Measurements from ENCODE around the gene CREBBP. TPM values are rescaled to one million over a fixed set of nuclear protein-coding genes. Genes with fewer than 3 reads are reported as not detected.

The CREBBP gene
- total and polyA plus RNA-seq, 2 donors (not counting 1 experiment from before 2014, with no cell fraction given): 6.1 to 22.6 TPM

DNA sequence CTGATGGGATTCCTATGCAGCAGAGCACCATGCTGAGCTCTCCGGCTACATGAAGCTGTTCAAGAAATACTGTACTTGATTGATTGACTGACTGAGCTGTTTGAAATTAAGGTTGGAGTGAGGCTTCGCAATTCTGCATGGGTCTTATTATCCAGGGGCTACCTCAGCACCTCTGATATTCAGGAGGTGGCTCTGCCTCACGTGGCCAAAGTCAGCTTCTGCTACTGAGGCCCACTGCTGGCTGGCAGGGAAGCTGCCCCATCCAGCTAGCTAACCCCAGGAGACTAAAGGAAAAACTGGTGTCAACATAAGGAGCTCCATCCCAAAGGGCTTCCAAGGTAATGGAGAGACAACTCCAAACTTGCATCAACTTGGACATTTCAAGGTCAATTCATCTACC, 97.0 kb downstream of the CREBBP start:
- H2AFZ ChIP-seq (ENCODE audit: low read length): no peak overlapping the region
- H3K4me1 ChIP-seq (ENCODE audit: control insufficient read depth, extremely low read depth, insufficient read depth, low read length): no peaks in the 10 kb centered on the region
- H3K9me3 ChIP-seq (ENCODE audit: control insufficient read depth, insufficient read depth, low read depth, low read length): no peaks in the 10 kb centered on the region
- H3K4me3 ChIP-seq (replicated peaks in 1 of 4; ENCODE audit: control extremely low read depth in 1 of 4, insufficient read depth in 1 of 4, low read depth in 3 of 4, low read length in 4 of 4): no peak overlapping the region
- DNase-seq (ENCODE audit: low read depth in 2 of 2): no peak
- no peak overlapping the region for H3K27ac ChIP-seq (ENCODE audit: insufficient read depth, low read length)
- TF ChIP-seq, protein P1, sequence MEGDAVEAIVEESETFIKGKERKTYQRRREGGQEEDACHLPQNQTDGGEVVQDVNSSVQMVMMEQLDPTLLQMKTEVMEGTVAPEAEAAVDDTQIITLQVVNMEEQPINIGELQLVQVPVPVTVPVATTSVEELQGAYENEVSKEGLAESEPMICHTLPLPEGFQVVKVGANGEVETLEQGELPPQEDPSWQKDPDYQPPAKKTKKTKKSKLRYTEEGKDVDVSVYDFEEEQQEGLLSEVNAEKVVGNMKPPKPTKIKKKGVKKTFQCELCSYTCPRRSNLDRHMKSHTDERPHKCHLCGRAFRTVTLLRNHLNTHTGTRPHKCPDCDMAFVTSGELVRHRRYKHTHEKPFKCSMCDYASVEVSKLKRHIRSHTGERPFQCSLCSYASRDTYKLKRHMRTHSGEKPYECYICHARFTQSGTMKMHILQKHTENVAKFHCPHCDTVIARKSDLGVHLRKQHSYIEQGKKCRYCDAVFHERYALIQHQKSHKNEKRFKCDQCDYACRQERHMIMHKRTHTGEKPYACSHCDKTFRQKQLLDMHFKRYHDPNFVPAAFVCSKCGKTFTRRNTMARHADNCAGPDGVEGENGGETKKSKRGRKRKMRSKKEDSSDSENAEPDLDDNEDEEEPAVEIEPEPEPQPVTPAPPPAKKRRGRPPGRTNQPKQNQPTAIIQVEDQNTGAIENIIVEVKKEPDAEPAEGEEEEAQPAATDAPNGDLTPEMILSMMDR (conservative IDR thresholded peaks at IDR 0.05 in 1 of 2, IDR thresholded peaks at IDR 0.05 in 1 of 2; ENCODE audit: low read depth in 1 of 2, low read length in 2 of 2): no peak
- no peak for TF ChIP-seq EZH2 (IDR thresholded peaks at IDR 0.05; ENCODE audit: low read length, missing control alignments)
- peaks cover 19% of the 10 kb centered on the region for H3K79me2 ChIP-seq (ENCODE audit: control insufficient read depth, insufficient read depth, low read length)
- no peak overlapping the region for H3K4me2 ChIP-seq (ENCODE audit: extremely low read depth, insufficient read depth, low read length)
- H4K20me1 ChIP-seq (ENCODE audit: control insufficient read depth, extremely low read depth, insufficient read depth, low read length): no peaks in the 10 kb centered on the region
- H3K27me3 ChIP-seq (ENCODE audit: control insufficient read depth, insufficient read depth, low read length): no peaks in the 10 kb centered on the region
- peaks cover 6% of the 10 kb centered on the region for H3K36me3 ChIP-seq (ENCODE audit: control insufficient read depth, insufficient read depth, low read length)
- no peak overlapping the region for H3K9ac ChIP-seq (ENCODE audit: insufficient read depth, low read length)

DNA sequence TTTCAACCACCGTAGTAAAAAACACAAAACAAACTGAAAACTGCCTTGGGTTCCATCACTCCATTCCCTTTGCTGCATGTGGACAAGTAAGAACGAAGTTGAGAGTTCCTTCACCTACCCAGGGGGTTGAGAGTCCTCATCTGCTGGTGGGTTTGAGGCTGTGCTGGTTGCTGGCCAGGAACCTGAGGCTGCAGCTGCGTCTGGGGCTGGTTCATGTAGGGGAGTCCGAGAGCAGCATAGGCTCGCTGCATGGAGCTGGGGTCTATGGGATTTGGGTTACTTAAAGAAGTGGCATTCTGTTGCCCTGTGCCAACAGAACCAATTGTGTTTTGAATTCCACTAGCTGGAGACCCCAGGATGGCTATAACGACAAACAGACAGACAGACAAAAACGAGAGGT, 97.9 kb downstream of the CREBBP start:
- Histone ChIP-seq H3K79me2 (ENCODE audit: control insufficient read depth, insufficient read depth, low read length) (peaks cover 17% of the 10 kb centered on the region), H3K4me1 (ENCODE audit: control insufficient read depth, extremely low read depth, insufficient read depth, low read length) (no peaks in the 10 kb centered on the region), H3K36me3 (ENCODE audit: control insufficient read depth, insufficient read depth, low read length) (peaks cover 10% of the 10 kb centered on the region), H2AFZ (ENCODE audit: low read length) (no peak overlapping the region), H3K9me3 (ENCODE audit: control insufficient read depth, insufficient read depth, low read depth, low read length) (no peaks in the 10 kb centered on the region), H3K4me3 (replicated peaks in 1 of 4; ENCODE audit: control extremely low read depth in 1 of 4, insufficient read depth in 1 of 4, low read depth in 3 of 4, low read length in 4 of 4) (no peak overlapping the region), H3K27me3 (ENCODE audit: control insufficient read depth, insufficient read depth, low read length) (no peaks in the 10 kb centered on the region), H3K4me2 (ENCODE audit: extremely low read depth, insufficient read depth, low read length) (no peak overlapping the region), H4K20me1 (ENCODE audit: control insufficient read depth, extremely low read depth, insufficient read depth, low read length) (no peaks in the 10 kb centered on the region), H3K27ac (ENCODE audit: insufficient read depth, low read length) (no peak overlapping the region), H3K9ac (ENCODE audit: insufficient read depth, low read length) (no peak overlapping the region)
- DNase-seq (ENCODE audit: low read depth in 2 of 2): no peak
- TF ChIP-seq, protein P1 (conservative IDR thresholded peaks at IDR 0.05 in 1 of 2, IDR thresholded peaks at IDR 0.05 in 1 of 2; ENCODE audit: low read depth in 1 of 2, low read length in 2 of 2): no peak
- no peak for TF ChIP-seq EZH2 (IDR thresholded peaks at IDR 0.05; ENCODE audit: low read length, missing control alignments)

DNA sequence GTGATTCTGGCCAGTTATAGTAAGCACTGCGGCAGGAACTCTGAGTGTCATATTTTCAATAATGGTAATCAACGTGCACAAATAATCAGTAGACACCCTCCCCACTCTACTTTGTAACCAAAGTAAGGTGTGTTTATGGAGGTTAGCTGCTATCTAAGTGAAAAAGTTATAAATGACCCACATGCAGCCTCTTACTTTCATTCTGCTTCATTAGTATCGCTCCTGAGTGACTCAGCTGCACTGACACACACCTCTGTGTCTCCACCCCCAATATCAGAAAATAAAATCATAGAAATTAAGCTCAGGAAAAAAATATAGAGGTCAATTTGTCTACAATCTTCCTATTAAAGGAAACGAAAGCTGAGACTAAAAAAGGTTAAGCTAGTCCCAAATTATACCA, 99.1 kb downstream of the CREBBP start:
- Histone ChIP-seq H4K20me1 (ENCODE audit: control insufficient read depth, extremely low read depth, insufficient read depth, low read length) (no peaks in the 10 kb centered on the region), H3K4me1 (ENCODE audit: control insufficient read depth, extremely low read depth, insufficient read depth, low read length) (no peaks in the 10 kb centered on the region), H3K27me3 (ENCODE audit: control insufficient read depth, insufficient read depth, low read length) (no peaks in the 10 kb centered on the region), H3K4me3 (replicated peaks in 1 of 4; ENCODE audit: control extremely low read depth in 1 of 4, insufficient read depth in 1 of 4, low read depth in 3 of 4, low read length in 4 of 4) (no peak overlapping the region), H3K4me2 (ENCODE audit: extremely low read depth, insufficient read depth, low read length) (no peak overlapping the region), H2AFZ (ENCODE audit: low read length) (no peak overlapping the region), H3K9ac (ENCODE audit: insufficient read depth, low read length) (no peak overlapping the region), H3K36me3 (ENCODE audit: control insufficient read depth, insufficient read depth, low read length) (peaks cover 10% of the 10 kb centered on the region), H3K27ac (ENCODE audit: insufficient read depth, low read length) (no peak overlapping the region), H3K9me3 (ENCODE audit: control insufficient read depth, insufficient read depth, low read depth, low read length) (no peaks in the 10 kb centered on the region), H3K79me2 (ENCODE audit: control insufficient read depth, insufficient read depth, low read length) (peaks cover 13% of the 10 kb centered on the region)
- no peak for TF ChIP-seq EZH2 (IDR thresholded peaks at IDR 0.05; ENCODE audit: low read length, missing control alignments)
- TF ChIP-seq, protein P1 (conservative IDR thresholded peaks at IDR 0.05 in 1 of 2, IDR thresholded peaks at IDR 0.05 in 1 of 2; ENCODE audit: low read depth in 1 of 2, low read length in 2 of 2): no peak
- DNase-seq (ENCODE audit: low read depth in 2 of 2): no peak
